HG03442 (cell line): Measurements from ENCODE around the gene KIF5B.

Experiments used
- ATAC-seq: cut with Tn5 transposase; IDR thresholded peaks from one replicate; pipeline ENCODE4 v1.9.1; 2021; ENCODE audit warnings: mild to moderate bottlenecking, moderate library complexity; ENCODE audit not compliant: unreplicated experiment

The KIF5B gene

DNA sequence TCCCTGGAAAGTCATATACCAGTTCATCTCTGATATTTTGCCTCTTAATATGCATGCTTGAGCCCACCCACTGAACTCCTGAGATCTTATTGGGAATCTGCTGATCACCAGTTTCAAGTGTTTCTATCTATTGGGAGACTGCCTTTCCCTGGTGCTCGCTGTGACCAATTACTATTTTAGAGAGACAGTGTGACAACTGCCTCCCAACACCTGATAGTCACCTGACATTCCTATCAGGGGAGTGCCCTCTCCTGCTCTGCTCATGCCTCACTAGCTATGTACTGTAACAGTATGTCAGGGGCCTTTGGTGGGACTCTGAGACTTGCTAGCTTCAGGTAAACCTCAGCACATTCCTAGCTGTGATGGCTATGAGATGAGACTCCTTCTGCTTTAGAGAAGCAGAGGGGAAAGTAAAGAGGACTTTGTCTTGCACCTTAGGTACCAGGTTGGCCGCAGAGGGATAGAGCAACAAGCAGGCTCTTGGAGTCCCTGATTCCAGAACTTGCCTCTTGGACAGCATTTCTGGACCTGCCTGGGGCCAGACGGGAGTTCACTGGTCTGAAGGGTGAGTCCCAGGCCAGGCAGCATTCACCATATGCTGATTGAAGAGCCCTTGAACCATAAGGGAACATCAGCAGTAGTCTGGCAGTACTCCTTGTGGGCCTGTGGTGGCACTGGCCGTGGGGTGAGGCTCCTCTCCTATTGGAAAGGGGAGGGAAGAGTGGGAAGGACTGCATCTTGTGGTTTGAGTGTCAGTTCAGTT is 93.2 kb downstream of the KIF5B start:
- no peak for ATAC-seq

DNA sequence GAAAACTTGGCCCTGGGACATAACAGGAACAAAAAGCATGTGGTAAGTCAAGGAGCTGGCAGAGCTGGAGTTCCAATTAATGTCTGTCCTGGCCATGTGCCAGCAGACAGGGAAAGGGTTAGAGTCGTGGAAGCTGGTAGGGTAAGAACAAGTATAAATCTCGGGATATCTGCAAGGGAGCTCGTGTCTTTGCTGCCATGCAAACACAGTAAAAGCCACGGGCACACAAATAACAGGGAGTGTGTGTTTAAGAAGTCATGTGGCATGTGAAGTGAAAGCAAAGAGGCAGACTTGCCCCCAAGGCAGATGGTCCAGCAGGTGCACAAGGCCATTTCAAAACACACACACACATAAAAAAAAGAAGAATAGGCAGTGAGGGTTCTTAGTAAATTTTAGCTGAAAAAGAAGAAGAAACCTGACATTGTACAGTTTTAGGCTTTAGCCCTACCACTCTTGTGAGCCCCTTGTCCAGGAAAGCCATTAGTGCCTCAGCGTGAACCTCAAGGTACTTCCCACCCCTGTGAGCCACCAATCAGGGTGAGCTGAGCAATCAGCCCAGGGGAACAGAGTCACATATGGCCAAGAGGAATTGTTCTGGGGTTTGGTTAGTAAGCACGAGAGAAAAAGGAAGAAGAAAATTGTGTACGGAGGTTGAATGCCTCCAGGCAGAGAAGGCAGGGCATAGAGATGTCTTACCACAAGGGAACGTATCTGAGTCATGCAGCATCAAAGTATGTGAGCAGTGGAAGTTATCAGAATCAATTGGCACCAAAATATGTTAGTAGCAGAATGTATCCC is 94.7 kb downstream of the KIF5B start:
- peak; percentile 79 for ATAC-seq

GRCh38 chr10:31959461-31960173 is 96.6 kb downstream of the KIF5B start:
- ATAC-seq: no peak
